H9 (cell line): ENCODE results near the gene CD244. TPM values are rescaled to one million over a fixed set of nuclear protein-coding genes. Genes with fewer than 3 reads are reported as not detected.

Experiments used
- DNase-seq: peaks from one replicate; pipeline ENCODE4 v3.0.0-alpha.2; 2017
- H2AFZ ChIP-seq: one replicate; pipeline ENCODE4 v1.6.1; 2013; ENCODE audit warnings: mild to moderate bottlenecking, low read length, control low read depth, moderate library complexity
- H2AK5ac ChIP-seq: 2 replicates; pipeline ENCODE4 v1.6.1; 2013; ENCODE audit warnings: low read length, control low read depth, mixed read lengths; ENCODE audit not compliant: insufficient read length
- H2BK120ac ChIP-seq: one replicate; pipeline ENCODE4 v1.6.1; 2013; ENCODE audit warnings: low read depth, mild to moderate bottlenecking, low read length, control low read depth, inconsistent platforms; ENCODE audit not compliant: poor library complexity, severe bottlenecking
- H2BK12ac ChIP-seq: 2 replicates; pipeline ENCODE4 v1.6.1; 2013; ENCODE audit warnings: low read length, control low read depth, mixed read lengths, low read depth; ENCODE audit not compliant: insufficient read length
- H2BK15ac ChIP-seq: 2 replicates; pipeline ENCODE4 v1.6.1; 2013; ENCODE audit warnings: low read depth, low read length, control low read depth
- H2BK20ac ChIP-seq: one replicate; pipeline ENCODE4 v1.6.1; 2013; ENCODE audit warnings: low read depth, mild to moderate bottlenecking, low read length, control low read depth, inconsistent platforms; ENCODE audit not compliant: poor library complexity, severe bottlenecking
- H2BK5ac ChIP-seq: 2 replicates; pipeline ENCODE4 v1.6.1; 2013; ENCODE audit warnings: low read length, control low read depth, mixed read lengths; ENCODE audit not compliant: insufficient read length
- H3K14ac ChIP-seq: 2 replicates; pipeline ENCODE4 v1.6.1; 2013; ENCODE audit warnings: low read length, control low read depth; ENCODE audit not compliant: insufficient read depth
- H3K18ac ChIP-seq: 2 replicates; pipeline ENCODE4 v1.6.1; 2013; ENCODE audit warnings: low read depth, mild to moderate bottlenecking, mixed read lengths, low read length, control low read depth; ENCODE audit not compliant: insufficient read length
- H3K23ac ChIP-seq: 2 replicates; pipeline ENCODE4 v1.6.1; 2013; ENCODE audit warnings: low read length, control low read depth, mixed read lengths, low read depth; ENCODE audit not compliant: insufficient read length
- H3K23me2 ChIP-seq: 2 replicates; pipeline ENCODE4 v1.6.1; 2013; ENCODE audit warnings: low read depth, mild to moderate bottlenecking, mixed read lengths, low read length, control low read depth; ENCODE audit not compliant: insufficient read length, poor library complexity, severe bottlenecking
- H3K27ac ChIP-seq: 2 replicates; pipeline ENCODE4 v1.5.1; 2013; ENCODE audit warnings: low read length, control low read depth, mixed read lengths, low read depth; ENCODE audit not compliant: insufficient read length
- H3K27me3 ChIP-seq: 2 replicates; pipeline ENCODE4 v1.6.1; 2013; ENCODE audit warnings: low read length, control low read depth, inconsistent platforms; ENCODE audit not compliant: insufficient read depth
- H3K4ac ChIP-seq: 2 replicates; pipeline ENCODE4 v1.6.1; 2013; ENCODE audit warnings: low read depth, mild to moderate bottlenecking, control low read depth, inconsistent platforms, low read length, moderate library complexity
- H3K4me1 ChIP-seq: 2 replicates; pipeline ENCODE4 v1.6.1; 2013; ENCODE audit warnings: low read length, control low read depth, inconsistent platforms; ENCODE audit not compliant: insufficient read depth
- H3K4me2 ChIP-seq: 2 replicates; pipeline ENCODE4 v1.6.1; 2013; ENCODE audit warnings: low read length, control low read depth, mixed read lengths; ENCODE audit not compliant: insufficient read length, insufficient read depth
- H3K56ac ChIP-seq: 2 replicates; pipeline ENCODE4 v1.6.1; 2013; ENCODE audit warnings: low read depth, mild to moderate bottlenecking, mixed read lengths, low read length, control low read depth; ENCODE audit not compliant: insufficient read length
- H3K79me1 ChIP-seq: 2 replicates; pipeline ENCODE4 v1.6.1; 2013; ENCODE audit warnings: low read depth, mild to moderate bottlenecking, moderate library complexity, low read length, control low read depth, inconsistent platforms; ENCODE audit not compliant: insufficient read depth, poor library complexity, severe bottlenecking
- H3K79me2 ChIP-seq: 2 replicates; pipeline ENCODE4 v1.6.1; 2013; ENCODE audit warnings: low read length, control low read depth, inconsistent platforms; ENCODE audit not compliant: insufficient read depth
- H3K9ac ChIP-seq: 2 replicates; pipeline ENCODE4 v1.6.1; 2013; ENCODE audit warnings: low read length, control low read depth, mixed read lengths; ENCODE audit not compliant: insufficient read length; ENCODE audit errors: extremely low read depth
- H3K9me3 ChIP-seq: one replicate; pipeline ENCODE4 v1.6.1; 2013; ENCODE audit warnings: low read depth, low read length, inconsistent platforms; ENCODE audit not compliant: control insufficient read depth
- H3T11ph ChIP-seq: one replicate; pipeline ENCODE4 v1.6.1; 2013; ENCODE audit warnings: mild to moderate bottlenecking, low read length, control low read depth, inconsistent platforms
- H4K20me1 ChIP-seq: one replicate; pipeline ENCODE4 v1.6.1; 2013; ENCODE audit not compliant: control insufficient read depth, insufficient read length, insufficient read depth
- H4K5ac ChIP-seq: 2 replicates; pipeline ENCODE4 v1.6.1; 2013; ENCODE audit warnings: low read depth, mild to moderate bottlenecking, mixed read lengths, low read length, control low read depth; ENCODE audit not compliant: insufficient read length
- H4K8ac ChIP-seq: replicated peaks from 2 replicates; pipeline ENCODE4 v1.6.1; 2013; ENCODE audit warnings: low read length, control low read depth, mixed read lengths, low read depth; ENCODE audit not compliant: insufficient read length
- H4K91ac ChIP-seq: 2 replicates; pipeline ENCODE4 v1.6.1; 2013; ENCODE audit warnings: low read depth, mild to moderate bottlenecking, moderate library complexity, mixed read lengths, low read length, control low read depth; ENCODE audit not compliant: insufficient read length
- H3K27ac Mint-ChIP-seq, 3 experiments: 2 replicates in 2 of 3; 3 replicates in 1 of 3; pipeline ENCODE4 v1.8.0; 2020 to 2021; ENCODE audit warnings: mixed read lengths in 3 of 3, mild to moderate bottlenecking in 1 of 3, moderate library complexity in 1 of 3
- H3K27me3 Mint-ChIP-seq: 2 replicates; pipeline ENCODE4 v1.8.0; 2021; ENCODE audit warnings: low read depth, mild to moderate bottlenecking, moderate library complexity, mixed read lengths
- H3K36me3 Mint-ChIP-seq, 3 experiments: 2 replicates in 2 of 3; 3 replicates in 1 of 3; pipeline ENCODE4 v1.8.0; 2020 to 2021; ENCODE audit warnings: low read depth in 3 of 3, mixed read lengths in 3 of 3; ENCODE audit not compliant: insufficient read depth in 1 of 3
- H3K4me1 Mint-ChIP-seq, 2 experiments: 2 replicates each; pipeline ENCODE4 v1.8.0; 2020; ENCODE audit warnings: mixed read lengths in 2 of 2
- H3K4me3 Mint-ChIP-seq, 2 experiments: 2 replicates in 1 of 2; 3 replicates in 1 of 2; pipeline ENCODE4 v1.8.0; 2020 to 2021; ENCODE audit warnings: mild to moderate bottlenecking in 2 of 2, mixed read lengths in 2 of 2, moderate library complexity in 1 of 2
- H3K9me3 Mint-ChIP-seq, 2 experiments: 2 replicates in 1 of 2; 3 replicates in 1 of 2; pipeline ENCODE4 v1.8.0; 2020; ENCODE audit warnings: mild to moderate bottlenecking in 2 of 2, mixed read lengths in 2 of 2, moderate library complexity in 1 of 2
- CTCF ChIP-seq: fragments of 200-600 bp; sonication (generic); conservative IDR thresholded peaks from 3 replicates; pipeline ENCODE4 v1.8.0; 2021; ENCODE audit warnings: antibody characterized with exemption, mild to moderate bottlenecking
- WGBS: extraction: QIAGEN DNeasy Blood & Tissue Kit; methylation state at CpG from one replicate; pipeline ENCODE4 v1.1.7; 2013; ENCODE audit warnings: missing lambda C conversion rate, low lambda C conversion rate, mixed read lengths; ENCODE audit not compliant: insufficient read length; ENCODE audit errors: extremely low coverage; 5-methylcytosine and 5-hydroxymethylcytosine counted together
- total RNA-seq: library from RNA; stranded (reverse); gene quantifications from 2 replicates; pipeline ENCODE4 v1.2.1, GENCODE V29; 2021

CD244 gene
- total RNA-seq, 1 experiment from 2014 or later = not detected

- H3K56ac ChIP-seq = no peak overlapping the region
- no peak for DNase-seq
- no peak overlapping the region for H3K4me3 Mint-ChIP-seq
- no peak overlapping the region for H3K27ac ChIP-seq
- H2BK12ac ChIP-seq = no peak overlapping the region
- H3K14ac ChIP-seq = no peak overlapping the region
- no peaks in the 10 kb centered on the region for H3K9me3 ChIP-seq
- no peak overlapping the region for H4K8ac ChIP-seq
- H4K5ac ChIP-seq = no peak overlapping the region
- no peaks in the 10 kb centered on the region for H3K4me1 ChIP-seq
- H3K79me2 ChIP-seq = no peaks in the 10 kb centered on the region
- no peak overlapping the region for H2BK20ac ChIP-seq
- H3K23ac ChIP-seq = no peak overlapping the region
- no peak overlapping the region for H2AFZ ChIP-seq
- peaks cover 2% of the 10 kb centered on the region for H3K27me3 Mint-ChIP-seq
- no peaks in the 10 kb centered on the region for H3K27me3 ChIP-seq
- H3T11ph ChIP-seq = no peak overlapping the region
- no peaks in the 10 kb centered on the region for H3K79me1 ChIP-seq
- 0 out of 5 replicates have a peak, but pooled peaks cover 0 to 2% of the 10 kb centered on the region in 2 experiments for H3K9me3 Mint-ChIP-seq
- H2BK15ac ChIP-seq = no peak overlapping the region
- no peak overlapping the region for H3K9ac ChIP-seq
- H3K18ac ChIP-seq = no peak overlapping the region
- peaks cover 4 to 6% of the 10 kb centered on the region in 2 experiments for H3K4me1 Mint-ChIP-seq
- no peaks in the 10 kb centered on the region for H3K23me2 ChIP-seq
- no peak for TF ChIP-seq CTCF
- no peak overlapping the region for H3K27ac Mint-ChIP-seq
- no peak overlapping the region for H2BK120ac ChIP-seq
- H3K4ac ChIP-seq = no peak overlapping the region
- no peak overlapping the region for H2AK5ac ChIP-seq
- no peak overlapping the region for H2BK5ac ChIP-seq
- no peaks in the 10 kb centered on the region for H3K36me3 Mint-ChIP-seq
- no peak overlapping the region for H4K91ac ChIP-seq
- H3K4me2 ChIP-seq = no peak overlapping the region
- no peaks in the 10 kb centered on the region for H4K20me1 ChIP-seq
- WGBS = no CpG with 5 or more reads among the region's 3 CpGs
These were observed 17.5 kb upstream of the CD244 start for GRCh38 chr1:160880216-160880615.
